ENCODE measurements around the gene GPA33.

Gene GPA33

GRCh38 chr1:167116174-167116573 is 26.0 kb upstream of the GPA33 start:
- no peak for DNase-seq

DNA sequence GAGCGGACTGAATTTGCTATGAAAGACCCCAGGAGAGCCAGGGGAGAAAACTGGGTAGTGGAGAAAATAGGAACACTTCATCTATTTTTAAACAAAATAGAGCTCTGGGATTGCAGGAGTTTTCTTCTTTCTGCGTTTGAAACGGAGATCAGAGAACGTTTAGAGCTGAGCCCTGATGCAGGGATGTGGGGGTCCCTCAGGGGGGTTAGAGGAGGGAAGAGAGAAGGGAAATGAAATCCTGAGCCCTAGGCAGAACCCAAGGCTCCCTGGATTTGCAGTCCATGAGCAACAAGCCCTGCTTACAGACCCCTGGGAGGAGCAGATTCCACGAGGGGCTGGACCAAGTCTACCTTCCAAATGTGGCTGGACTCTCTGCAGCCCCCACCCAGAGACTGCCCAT is 25.5 kb upstream of the GPA33 start:
- no peak for DNase-seq

DNA sequence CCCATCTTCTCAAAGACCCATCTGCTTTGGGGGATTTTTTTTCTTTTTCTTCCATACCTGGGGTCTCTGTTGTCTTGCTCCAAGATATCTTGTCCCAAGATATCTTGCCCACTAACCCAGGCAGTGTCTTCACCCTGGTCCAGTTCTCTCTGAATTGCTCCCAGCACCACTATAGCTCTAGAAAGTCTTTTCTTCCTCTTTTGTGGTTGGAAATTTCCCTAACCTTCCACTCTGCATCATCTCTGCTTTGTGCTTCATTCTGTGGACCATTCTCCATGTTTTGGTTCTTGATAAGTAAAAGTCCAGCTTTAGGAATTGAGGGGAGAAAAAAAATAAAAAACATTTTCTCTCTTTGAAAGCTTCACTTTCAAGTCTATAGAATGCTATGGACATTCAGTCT is 24.5 kb upstream of the GPA33 start:
- DNase-seq: no peak

DNA sequence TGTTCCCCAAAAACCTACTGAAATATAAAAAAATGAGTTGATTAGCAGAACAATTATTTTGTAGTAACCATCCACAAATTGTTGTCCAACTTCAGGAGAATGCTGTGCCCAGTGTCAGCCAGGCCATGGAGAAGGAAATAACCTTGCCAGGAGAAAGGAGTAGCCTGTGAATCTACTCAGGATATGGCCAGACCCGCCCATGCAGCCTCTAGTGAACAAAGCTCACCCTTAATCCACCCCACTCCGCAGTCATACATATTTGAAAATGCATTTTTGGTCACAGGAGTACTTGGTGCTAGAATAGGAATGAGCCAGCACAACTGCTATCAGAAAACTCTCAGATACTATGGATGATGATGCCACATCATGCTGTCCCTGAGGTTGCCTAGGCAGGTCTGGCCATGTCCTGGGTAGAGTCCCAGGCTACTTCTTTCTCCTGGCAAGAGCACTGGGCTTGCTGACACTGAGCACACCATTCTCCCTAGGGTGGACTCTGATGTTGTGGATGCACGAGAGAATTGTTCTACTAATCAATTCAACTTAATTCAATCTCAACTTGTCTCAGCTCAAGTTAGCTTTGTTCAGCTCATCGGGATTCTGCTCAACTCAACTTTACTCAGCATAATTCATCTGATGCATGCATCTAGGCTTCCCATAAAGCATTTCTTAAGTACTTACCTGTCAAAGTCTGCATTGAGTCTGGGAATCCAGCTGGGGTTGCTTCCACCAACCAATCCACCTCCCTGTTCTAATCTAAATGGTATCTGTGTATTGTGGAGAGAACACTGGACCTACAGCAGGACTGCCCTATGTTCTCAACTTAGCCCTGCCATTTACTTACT is 21.9 kb upstream of the GPA33 start:
- no peak for DNase-seq

DNA sequence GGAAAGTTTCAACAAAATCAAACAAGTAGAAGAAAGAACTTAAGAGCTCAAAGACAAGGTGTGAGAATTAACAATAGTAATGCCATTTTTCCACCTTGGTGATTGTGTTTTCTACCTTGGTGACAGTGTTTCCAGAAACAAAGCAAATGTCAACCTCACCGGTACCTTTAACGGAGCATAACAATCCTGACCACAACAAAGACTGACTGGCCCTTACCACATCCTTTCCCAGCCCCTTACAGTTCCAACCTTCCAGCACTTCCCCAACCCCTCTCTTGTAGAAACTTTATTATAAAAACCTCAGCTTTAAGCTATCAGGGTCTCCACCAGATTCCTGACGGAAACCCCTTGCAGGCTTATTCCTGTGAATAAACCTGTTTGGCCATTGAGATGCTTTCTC is 20.4 kb upstream of the GPA33 start:
- no peak for DNase-seq

DNA sequence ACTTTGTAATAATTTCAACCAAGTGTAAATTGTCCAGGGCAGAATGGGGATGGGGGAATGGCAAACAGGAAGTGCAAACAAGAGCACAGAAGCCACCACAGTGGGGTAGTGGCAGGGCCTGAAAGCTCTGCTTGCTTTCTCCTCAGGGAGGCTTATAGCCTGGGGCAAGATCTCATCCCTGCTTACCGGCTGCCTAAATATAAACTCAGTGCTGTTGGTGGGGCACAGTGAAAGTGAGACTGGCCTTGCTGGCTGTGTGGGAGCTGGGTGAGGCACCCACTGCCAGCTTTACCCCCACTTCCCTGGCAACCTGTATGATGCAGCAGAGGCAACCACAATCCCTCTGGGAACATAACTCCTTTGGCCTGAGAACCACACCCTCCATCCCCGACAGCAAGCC is 18.9 kb upstream of the GPA33 start:
- no peak for DNase-seq

GRCh38 chr1:167107456-167107855 is 17.3 kb upstream of the GPA33 start:
- DNase-seq: no peak

- DNase-seq: no peak
Measured at GRCh38 chr1:167106119-167106461, 15.9 kb upstream of the GPA33 start.

DNA sequence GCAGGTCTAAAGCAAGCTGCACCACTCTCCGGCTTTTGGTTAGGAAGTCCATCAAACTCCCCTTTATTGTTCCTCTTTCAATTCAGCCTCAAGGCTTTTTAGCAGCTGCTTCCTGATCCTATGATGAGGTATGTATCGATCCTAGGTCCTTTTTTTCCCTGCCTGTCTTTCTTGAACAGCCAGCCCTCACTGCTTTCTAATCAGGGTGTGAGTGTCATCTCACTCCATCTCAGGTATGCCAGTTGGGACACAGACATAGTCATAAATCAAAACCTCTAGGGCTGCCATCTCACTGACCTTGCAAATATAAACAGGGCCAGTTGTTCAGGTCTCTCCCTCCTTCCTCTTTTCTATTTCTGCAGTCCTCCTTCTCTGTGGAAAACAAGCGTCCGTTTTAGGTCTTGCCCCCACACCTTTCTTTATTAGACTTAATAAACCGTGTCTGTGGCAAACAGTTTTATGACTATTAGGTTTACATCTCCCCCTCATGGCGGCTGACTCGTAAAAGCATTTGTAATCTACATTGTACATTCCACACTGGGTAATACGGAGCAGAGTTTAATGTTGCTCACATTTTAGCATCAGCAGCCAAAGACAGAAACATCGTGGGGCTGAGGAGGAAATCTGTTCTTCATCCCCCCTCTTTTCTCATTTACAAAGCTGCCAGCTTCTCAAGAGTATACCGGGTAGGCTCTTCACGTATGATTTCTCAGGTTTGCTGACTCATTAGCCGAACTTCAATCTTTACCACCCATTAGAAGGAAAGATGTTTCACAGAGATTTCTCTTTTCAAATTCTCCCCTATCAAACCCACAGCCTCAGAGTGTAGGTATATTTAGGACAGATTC is 15.3 kb upstream of the GPA33 start:
- DNase-seq: no peak

- DNase-seq: no peak
Measured at GRCh38 chr1:167104256-167104633, 14.1 kb upstream of the GPA33 start.

- no peak for DNase-seq
Measured at GRCh38 chr1:167102906-167103573, 12.9 kb upstream of the GPA33 start.

- no peak for DNase-seq
Measured at GRCh38 chr1:167101754-167102153, 11.6 kb upstream of the GPA33 start.

DNA sequence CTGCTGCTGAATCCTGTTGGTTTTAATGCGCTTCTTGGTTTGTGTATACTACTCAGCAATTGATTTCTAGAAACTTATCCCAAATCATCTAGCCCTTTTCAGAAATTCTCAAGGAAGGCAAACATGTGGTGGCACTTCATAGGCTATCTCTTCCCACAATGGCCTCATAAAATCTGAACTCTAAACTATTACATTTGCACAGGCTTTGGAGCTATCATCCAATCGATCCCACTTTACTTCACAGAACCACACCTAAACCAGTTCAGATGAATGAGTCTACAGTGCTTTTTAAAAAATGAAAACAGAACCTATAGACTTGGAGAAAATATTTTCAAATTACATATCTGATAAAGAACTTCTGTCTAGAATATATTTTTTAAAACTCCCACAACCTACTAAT is 10.6 kb upstream of the GPA33 start:
- no peak for DNase-seq

- no peak for DNase-seq
Measured at GRCh38 chr1:167099851-167100250, 9.7 kb upstream of the GPA33 start.

DNA sequence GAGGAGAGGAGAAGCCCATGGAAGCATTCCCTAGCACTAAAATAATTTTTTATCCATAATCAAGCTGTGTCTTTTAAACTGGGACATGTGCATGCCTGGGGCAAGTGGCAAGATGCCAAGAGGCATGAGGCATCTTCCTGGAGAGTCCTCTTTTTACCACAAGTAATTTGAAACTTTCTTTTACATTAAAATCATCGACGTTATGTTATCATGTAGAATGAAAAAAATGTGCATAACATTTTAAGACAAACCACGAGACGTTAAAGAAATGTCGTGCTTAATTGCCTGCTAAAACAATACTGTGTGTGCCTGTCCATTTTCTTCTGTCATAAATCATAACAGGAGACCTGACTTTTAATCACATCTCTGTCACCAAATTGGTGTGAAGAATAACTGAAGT is 5.2 kb upstream of the GPA33 start:
- DNase-seq: no peak

DNA sequence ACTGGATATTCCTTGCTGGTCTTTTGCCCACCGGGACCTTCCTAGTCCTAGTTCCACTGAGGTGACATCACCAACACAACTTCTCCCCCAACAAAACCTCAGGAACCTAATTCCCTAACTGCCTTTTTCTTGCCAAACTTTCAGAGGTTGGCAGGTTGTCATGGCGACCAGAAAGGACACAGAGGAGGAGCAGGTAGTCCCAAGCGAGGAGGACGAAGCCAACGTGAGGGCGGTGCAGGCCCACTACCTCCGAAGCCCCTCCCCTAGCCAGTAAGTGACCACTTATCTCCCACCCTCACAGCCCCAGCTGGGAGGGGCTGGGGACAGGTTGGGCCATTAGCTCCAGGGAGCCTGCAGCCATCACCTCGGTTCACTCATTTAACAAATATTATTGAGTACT is 4.5 kb upstream of the GPA33 start:
- DNase-seq: no peak

DNA sequence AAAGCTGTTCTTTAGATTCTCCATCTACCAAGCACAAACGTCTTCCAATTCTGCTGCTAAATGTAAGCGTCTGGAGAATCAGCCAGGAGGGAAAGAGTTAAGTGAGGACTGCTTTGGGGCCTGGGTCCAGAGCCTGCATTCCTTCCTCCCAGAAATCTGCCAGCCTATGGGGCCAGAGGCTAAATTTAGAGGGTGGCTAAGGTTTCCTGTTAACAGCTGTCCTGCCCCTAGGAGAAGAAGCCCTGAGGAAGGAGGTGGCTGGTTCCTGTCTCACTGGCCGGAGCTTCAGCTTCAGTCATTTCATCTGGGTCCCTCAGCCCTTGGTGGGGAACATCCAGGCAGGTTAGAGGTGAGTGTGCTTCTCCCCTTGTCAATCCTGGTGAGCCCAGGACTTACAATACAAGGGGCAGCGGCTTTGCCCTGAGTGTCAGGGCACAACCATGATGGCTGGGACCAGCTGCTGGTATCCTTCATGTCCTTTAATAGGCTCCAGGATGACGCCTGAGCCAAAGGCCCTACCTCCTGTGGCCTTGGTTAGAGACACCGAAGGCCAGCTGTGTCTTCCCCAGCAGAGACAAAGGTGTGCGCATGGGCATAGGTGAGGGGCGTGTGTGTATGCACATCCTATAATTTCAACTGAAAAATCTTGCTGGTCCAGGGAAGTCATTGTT is 3.8 kb upstream of the GPA33 start, which contains the start of gene STYXL2:
Gene STYXL2, plus strand, starts transcription at position 230 of the 671 bp plus-strand sequence. CDS start 775 bp downstream, outside the sequence.
- no peak for DNase-seq

- no peak for DNase-seq
Measured at GRCh38 chr1:167092653-167093052, 2.5 kb upstream of the GPA33 start.

- DNase-seq: no peak
Measured at GRCh38 chr1:167089939-167090313, 251 bp downstream of the GPA33 start.

GRCh38 chr1:167088746-167089417 is 1.3 kb downstream of the GPA33 start:
- no peak for DNase-seq

DNA sequence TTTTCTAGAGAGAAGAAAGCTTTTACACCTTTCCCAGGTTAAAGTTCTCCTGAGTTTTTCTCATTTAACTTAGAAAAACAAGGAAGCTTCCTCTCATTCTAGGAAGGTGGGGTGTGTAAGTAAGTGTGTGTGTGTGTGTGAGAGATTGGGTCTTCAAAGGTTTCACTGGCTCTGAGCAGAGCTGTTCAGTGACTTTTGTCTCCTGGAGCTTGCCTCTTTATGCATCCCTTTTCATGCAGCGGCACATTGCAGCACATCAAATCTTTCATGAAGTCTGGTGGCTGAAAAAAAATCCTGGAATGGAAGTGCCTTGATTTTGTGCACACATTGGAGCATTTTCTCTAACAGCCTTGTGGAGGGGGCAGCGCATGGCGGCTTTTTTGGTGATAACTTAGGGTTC is 3.4 kb downstream of the GPA33 start:
- DNase-seq: no peak

DNA sequence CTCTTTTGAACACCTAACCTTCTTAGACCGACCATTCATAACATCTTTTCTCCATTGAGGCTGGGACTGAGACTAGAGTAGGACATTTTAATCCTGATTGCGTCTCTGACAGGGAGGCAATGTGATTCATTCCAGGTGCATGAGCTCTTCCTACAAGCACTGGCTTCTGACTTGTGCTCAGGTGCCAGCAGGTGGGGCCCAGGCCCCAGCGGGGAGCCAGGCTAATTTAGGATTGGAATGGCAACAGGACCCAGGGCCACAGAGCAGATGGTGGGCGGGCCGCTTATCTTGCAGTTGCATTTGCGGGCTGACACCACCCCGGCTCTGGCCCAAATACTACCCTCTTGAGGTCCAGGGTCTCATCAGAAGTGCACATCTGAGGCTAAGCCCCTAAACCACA is 4.1 kb downstream of the GPA33 start:
- no peak for DNase-seq

DNA sequence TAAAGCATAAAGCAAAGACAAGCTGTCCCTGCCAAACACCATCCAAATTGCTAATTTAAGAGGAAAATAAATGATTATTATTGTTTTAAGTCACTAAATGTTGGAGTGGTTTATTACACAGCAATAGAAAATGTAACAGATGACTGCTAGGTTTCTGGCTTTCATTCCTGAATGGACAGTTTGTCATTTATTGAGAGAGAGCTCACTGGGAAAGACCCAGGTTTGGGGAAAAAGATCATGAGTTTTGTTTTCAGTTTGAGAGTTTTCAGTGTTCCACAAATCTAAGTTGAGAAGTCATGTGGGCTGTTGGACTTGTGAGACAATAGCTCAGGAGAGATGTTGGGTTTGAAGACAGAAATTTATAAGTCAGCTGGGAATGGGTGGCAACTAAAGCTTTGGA is 5.4 kb downstream of the GPA33 start:
- DNase-seq: no peak
